Erythroblast (primary cell): ENCODE data around the gene CNGA1.
A peak's percentile ranks its signal among the peaks of the same experiment; 100 is the strongest.
"Not testable (repeated sequence)": the region's sequence is repeated elsewhere in the genome, so short reads cannot be mapped to it uniquely, and the experiment has no call there.

Source experiments
- DNase-seq, 2 experiments: peaks; one replicate each; lab custom pipeline; 2025; lab: John Stamatoyannopoulos, UW
- GATA1 ChIP-seq: IDR thresholded peaks from 2 replicates; pipeline ENCODE4 v1.6.1; 2011; ENCODE audit warnings: low read depth, mild to moderate bottlenecking, control low read depth, low read length, moderate library complexity
- POLR2A ChIP-seq: IDR thresholded peaks from 2 replicates; pipeline ENCODE4 v1.6.1; 2011; ENCODE audit warnings: mild to moderate bottlenecking, low read length

The CNGA1 gene

DNA sequence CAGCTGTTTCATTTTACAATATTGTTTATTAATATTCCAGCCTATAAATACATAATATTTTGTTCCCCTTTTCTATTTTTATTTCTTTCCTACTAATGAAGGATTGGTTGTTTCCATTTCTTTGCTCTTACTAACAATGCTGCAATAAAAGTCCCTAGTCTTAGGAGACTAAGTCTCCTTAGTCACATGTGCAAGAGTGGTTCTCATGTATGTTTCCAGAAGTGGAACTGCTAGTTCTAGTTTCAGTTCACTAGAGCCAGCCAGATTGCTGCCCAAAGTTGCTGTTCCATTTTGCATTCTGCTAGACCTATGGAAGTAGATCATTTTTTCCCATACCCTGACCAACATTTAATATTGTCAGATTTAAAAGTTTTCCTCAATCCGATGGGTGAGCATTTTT, 44.3 kb downstream of the CNGA1 start:
- TF ChIP-seq POLR2A (no peak), GATA1 (no peak)
- DNase-seq: no peak

DNA sequence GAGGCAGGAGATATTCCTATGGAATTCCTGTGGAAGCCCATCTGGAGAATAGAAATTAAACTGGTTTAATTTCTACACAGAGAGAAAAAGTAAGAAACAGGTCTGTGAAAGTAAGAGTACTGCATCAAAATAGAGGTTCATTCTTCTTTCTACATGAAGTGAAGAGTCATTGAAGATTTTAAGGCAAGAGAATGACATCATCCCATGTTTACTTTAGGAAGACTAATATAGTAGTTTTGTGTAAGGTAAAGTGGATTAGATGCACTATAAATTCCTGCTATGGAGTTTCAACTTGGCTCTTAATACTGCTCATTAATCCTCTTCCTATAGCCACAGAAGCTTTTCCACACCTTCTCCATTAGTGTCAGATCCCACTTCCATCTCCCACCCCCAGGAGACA, 47.6 kb downstream of the CNGA1 start:
- DNase-seq: no peak
- TF ChIP-seq POLR2A (no peak), GATA1 (no peak)

DNA sequence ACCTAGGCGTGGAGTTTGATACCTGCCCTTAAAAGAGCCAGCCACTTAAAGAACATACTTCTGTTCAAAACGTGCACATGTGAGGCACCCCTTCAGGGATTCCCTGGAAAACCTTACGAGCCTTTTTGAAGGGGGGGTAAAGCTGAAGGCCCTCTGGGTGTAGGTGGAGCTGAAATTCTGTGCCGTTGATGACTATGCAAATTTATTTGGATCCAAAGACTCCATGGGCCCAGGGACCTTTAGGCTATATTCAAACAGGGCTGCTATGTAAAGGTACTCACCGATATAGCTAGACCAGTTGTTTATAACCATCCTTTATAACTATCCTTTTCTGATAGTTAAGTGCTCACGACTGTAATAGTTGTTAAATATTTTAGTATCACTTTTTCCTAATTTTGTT, 61.8 kb downstream of the CNGA1 start:
- DNase-seq: no peak
- no peak for TF ChIP-seq POLR2A

DNA sequence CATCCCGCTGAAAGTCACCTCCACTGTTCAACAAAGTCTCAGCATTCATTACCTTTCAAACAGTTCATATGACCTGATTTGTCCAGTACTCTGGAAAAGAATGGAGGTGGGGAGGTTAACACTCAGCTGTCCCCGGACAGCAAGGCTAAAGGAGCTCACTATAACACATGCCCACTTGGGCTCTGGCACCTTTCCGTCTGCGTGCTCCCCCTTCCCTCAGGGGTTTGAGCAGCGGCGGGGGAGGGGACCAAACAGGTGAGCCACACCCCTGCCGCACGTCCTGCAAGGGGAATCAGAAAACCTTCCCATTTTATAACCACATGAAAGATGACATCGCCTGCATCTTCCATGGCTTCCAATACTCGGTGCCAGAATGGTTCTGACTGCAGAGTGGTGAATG, 62.2 kb downstream of the CNGA1 start:
- no peak for DNase-seq
- TF ChIP-seq POLR2A (no peak), GATA1 (no peak)

DNA sequence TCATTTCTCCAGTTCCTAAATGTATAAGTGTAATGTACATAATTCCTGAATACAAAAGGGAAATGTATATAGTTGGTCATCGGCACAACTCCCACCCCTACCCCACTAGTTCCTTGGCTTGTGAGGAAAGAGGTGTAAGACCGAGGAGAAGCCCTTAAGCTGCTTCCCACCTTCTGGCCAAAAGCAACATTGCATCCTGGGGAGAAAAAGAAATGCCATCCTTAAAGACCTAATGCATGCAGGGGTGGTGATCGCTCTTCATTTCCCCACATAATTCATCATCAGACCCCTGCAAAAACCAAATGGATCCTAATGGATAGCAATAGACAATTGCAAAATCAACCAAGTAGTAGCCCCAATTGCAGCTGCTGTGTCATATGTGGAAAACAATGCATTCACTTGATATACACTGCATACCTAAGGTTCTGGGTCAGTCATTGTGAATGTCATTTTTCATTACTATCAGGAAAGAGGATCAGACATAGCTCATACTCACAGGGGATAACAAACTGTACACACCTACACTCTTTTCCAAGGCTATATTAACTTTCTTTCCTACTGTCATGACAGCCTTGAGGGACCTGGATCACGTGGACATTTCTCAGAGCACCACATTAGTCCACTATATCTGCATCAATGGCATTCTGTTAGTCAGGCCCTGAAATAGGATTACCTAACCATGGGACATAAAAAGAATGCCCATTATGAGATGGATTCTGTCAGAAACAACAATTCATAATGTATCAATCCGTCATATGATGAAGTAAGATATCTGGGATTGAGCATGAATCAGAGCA, 70.4 kb downstream of the CNGA1 start:
- DNase-seq: no peak
- TF ChIP-seq POLR2A (no peak), GATA1 (no peak)

DNA sequence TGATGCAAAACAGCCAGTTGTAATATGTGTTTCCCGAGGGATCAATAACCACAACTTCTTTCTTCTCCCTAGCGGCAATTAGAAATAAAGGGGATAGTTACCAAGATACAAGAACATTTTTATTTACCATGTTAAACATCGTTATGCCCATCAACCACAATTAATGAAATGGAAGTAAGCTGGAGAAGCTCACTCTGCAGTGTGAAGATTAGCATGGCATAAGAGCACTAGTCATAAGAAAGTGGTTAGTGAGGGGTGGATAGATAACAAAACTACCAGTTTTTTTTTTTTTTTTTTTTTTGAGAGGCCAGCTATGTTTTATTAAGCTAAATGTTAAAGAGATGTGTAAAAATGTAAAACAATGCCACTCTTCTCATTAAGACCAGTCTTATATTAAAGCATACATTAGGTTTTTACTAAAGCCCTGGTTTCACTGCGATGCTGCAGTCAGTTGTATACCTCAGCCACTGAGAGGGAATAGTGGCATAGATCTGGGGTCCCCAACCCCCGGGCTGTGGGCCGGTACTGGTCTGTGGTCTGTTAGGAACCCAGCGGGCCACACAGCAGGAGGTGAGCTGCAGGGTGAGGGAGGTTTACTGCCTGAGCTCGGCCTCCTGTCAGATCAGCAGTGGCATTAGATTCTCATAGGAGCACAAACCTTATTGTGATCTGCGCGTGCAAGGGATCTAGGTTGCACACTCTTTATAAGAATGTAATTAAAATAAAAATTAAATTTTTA, 74.2 kb downstream of the CNGA1 start:
- TF ChIP-seq GATA1 (no peak), POLR2A (no peak)
- no peak for DNase-seq

DNA sequence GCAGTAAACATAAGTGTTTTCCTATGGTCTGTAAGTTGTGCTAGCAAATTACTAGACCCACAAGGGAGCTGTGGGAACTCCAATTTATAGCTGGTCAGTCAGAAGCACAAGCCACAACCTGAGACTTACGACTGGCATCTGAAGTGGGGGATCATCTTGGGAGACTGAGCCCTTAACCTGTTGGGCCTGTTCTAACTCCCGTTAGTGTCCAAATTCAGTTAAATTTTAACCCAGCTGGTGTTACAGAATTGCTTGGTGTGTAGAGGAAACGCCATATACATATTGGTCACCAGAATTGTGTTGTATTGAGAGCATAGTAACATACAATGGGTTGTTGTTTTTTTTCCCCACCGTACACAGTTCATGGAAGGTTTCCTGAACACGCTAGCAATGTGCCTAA, 77.0 kb downstream of the CNGA1 start:
- no peak for TF ChIP-seq GATA1
- TF ChIP-seq POLR2A: no peak

DNA sequence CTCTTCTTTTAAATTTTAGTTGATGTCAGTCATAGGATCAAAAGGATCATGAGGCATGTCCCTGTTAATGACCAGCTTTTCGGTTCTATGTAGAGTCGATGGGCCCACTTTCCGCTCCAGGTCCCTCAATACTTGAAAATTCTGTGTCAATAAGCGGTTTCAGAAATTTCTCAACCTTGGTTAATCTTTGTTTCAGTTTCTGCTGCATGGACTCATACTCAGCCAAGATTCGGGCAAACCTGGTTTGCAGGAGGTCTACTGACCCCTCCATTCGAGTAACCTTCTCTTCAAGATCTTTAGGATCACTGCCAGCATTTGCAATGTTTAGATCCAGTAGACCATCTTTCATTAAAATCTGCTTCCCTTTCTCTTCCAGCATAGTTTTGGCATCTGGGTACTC, 80.1 kb downstream of the CNGA1 start:
- TF ChIP-seq GATA1 (no peak), POLR2A (no peak)
- no peak for DNase-seq

More for the DNA sequence above, 77.0 kb downstream of the CNGA1 start:
- DNase-seq: no peak

DNA sequence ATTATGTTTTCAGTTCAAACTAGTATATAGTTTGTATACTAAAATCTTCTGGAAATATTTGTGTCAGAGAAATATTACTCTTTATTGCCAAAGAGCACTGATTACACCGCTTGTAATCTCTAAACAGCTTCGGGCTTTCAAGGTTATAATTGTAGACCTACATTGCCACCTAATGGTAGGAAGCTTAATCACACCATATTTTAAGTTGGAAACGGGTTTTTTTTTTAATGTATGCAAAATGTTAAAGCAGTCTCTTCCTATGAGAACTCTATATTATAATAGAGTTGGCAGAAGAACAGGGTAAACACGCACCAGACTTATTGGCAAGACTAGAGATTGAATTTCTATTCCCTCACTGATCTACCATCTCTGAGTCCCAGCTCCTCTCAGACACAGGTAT, 82.6 kb downstream of the CNGA1 start:
- peak; percentile 47 to 70 for DNase-seq

DNA sequence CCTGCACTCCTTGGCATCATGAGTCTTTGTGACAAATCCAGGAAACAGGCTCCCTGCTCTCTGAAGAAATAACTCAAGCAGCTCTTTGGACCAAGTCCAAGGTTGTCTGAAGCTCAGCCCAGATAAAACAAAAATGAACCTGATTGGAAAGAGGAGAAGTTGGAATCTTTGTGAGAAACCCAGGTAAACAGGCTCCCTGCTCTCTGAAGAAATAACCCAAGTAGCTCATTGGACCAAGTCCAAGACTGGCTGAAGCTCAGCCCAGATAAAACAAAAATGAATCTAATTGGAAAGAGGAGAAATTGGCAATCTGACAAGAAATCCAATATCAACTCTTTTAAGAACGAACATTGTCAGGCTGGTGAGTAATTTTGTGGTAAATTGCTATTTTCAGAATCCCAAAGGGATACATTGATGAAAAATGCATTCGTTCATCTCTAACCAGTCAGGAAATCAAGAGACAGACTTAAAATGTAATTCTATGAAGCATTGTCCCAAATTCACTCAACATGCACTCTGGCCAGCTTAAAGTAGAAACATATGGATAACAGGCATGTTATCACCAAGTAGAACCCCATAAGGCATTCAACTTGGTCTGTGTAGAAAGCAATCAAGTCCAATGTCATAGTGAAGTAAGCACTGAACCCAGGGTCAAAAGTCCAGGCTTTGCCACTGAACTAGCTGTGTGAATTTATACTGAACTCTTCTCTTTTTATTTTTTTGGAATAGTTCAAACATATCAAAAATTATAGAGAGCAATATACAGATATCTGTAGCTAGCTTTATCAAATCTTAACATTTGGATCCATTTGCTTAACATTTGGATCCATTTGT, 85.3 kb downstream of the CNGA1 start:
- DNase-seq: no peak
- TF ChIP-seq POLR2A (no peak), GATA1 (no peak)

More for the DNA sequence above, 82.6 kb downstream of the CNGA1 start:
- TF ChIP-seq POLR2A (no peak), GATA1 (no peak)

DNA sequence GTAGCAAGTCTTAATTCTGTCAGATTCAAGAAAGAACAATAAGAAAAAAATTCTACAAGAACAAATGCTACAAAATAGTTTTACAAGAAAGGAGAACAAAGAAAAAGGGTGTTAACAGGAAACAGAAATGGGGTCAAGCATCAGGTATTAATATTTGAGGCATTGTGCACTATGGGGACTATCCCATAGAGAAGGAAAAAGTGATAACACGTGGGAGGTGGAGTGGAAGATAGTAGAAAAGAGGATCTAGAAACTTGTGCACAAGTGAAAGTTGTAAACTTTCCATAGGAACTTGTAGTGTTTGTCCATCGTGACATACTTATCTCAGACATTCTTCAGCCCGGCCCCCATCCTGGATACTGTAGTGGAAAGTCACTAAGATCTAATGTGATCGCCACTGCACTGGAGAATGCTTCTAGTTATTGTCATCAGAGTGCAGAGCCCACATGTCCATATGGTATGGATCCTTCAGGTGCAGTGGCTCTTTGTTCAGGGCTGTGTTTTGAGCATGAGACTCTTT, 86.7 kb downstream of the CNGA1 start:
- DNase-seq: no peak
- TF ChIP-seq POLR2A (no peak), GATA1 (no peak)

DNA sequence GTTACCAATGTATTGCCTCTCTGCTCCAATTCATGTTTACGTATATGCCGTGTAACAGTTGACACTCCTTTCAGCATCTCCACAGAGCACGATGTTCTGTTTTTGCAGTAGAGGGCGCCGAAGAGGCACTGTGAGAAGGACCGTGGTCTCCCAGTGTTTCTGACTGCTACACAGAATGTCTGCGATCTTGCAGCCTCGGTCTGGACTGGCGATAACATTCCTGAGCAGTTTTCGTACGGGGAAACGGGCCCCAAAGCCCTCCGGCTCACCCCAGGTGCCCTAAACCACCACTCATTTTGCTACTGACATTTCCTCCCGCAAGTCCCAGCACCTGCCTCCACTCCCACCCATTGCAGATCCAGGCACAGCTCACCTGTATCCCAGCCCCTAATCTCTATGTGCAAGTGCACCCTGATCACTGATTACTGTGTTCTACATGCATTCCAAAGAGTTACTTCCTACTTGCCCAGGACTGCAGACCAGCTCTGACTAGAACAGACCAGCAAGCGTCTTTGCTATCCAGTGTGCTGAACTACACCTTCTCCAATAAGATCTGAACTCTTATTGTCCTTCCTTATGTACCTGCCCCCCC, 89.7 kb downstream of the CNGA1 start:
- peak; percentile 67 to 72 for DNase-seq
- TF ChIP-seq GATA1: no peak
- TF ChIP-seq POLR2A: no peak

DNA sequence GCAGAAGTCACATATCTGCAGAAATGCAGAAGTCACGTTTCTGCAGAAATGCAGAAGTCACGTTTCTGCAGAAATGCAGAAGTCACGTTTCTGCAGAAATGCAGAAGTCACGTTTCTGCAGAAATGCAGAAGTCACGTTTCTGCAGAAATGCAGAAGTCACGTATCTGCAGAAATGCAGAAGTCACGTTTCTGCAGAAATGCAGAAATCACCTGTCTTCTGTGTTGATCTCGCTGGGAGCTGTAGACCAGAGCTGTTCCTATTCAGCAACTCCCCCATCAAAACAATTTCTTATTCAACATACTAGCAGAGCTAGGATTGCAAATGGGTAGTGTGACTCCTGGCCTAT, 93.2 kb downstream of the CNGA1 start:
- DNase-seq: not testable (repeated sequence)

DNA sequence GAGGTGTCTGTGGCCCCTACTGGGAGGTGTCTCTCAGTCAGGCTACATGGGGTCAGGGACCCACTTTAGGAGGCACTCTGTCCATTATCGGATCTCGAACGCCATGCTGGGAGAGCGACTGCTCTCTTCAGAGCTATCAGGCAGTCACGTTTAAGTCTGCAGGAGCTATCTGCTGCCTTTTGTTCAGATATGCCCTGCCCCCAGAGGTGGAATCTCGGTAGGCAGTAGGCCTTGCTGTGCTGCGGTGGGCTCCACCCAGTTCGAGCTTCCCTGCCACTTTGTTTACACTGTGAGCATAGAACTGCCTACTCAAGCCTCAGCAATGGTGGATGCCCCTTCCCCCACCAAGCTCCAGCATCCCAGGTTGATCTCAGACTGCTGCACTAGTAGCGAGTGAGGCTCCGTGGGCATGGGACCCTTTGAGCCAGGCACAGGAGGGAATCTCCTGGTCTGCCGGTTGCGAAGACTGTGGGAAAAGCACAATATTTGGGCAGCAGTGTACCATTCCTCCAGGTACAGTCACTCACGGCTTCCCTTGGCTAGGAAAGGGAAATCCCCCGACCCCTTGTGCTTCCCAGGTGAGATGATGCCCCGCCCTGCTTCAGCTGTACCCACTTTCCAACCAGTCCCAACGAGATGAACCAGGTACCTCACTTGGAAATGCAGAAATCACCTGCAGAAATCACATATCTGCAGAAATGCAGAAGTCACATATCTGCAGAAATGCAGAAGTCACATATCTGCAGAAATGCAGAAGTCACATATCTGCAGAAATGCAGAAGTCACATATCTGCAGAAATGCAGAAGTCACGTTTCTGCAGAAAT, 93.8 kb downstream of the CNGA1 start:
- peak in 1 of 2 experiments; percentile 43 for DNase-seq

DNA sequence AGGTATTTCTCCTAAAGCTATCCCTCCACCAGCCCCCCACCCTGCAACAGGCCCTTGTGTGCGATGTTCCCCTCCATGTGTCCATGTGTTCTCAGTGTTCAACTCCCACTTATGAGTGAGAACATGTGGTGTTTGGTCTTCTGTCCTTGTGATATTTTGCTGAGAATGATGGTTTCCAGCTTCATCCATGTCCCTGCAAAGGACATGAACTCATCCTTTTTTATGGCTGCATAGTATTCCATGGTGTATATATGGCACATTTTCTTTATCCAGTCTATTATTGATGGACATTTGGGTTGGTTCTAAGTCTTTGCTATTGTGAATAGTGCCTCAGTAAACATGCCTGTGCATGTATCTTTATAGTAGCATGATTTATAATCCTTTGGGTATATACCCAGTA, 99.3 kb downstream of the CNGA1 start:
- DNase-seq: not testable (repeated sequence)
